Neural progenitor cell (in vitro differentiated cells): ENCODE results near the gene EFNA5. TPM values are rescaled to one million over a fixed set of nuclear protein-coding genes. Genes with fewer than 3 reads are reported as not detected.

Experiments
- DNase-seq: peaks from one replicate; pipeline ENCODE4 v3.0.0-alpha.2; 2016; ENCODE audit warnings: low spot score
- H2AFZ ChIP-seq: fragments of 200-600 bp; sonication (generic); replicated peaks from 2 replicates; pipeline ENCODE4 v1.6.1; 2016; ENCODE audit warnings: antibody characterized with exemption
- H3F3A ChIP-seq: fragments of 200-600 bp; sonication (generic); 2 replicates; pipeline ENCODE4 v1.6.1; 2016; ENCODE audit warnings: antibody characterized with exemption, low read depth
- H3K27ac ChIP-seq: fragments of 200-600 bp; sonication (generic); 2 replicates; pipeline ENCODE4 v1.5.1; 2016; ENCODE audit warnings: mild to moderate bottlenecking
- H3K27me3 ChIP-seq: fragments of 200-600 bp; sonication (generic); 2 replicates; pipeline ENCODE4 v1.6.1; 2016; ENCODE audit warnings: mild to moderate bottlenecking, moderate library complexity
- H3K36me3 ChIP-seq: fragments of 200-600 bp; sonication (generic); 2 replicates; pipeline ENCODE4 v1.5.1; 2016
- H3K4me1 ChIP-seq: fragments of 200-600 bp; sonication (generic); 2 replicates; pipeline ENCODE4 v1.6.1; 2016; ENCODE audit warnings: mixed run types
- H3K4me2 ChIP-seq: fragments of 200-600 bp; sonication (generic); 2 replicates; pipeline ENCODE4 v1.6.1; 2016
- H3K4me3 ChIP-seq: fragments of 200-600 bp; sonication (generic); 2 replicates; pipeline ENCODE4 v1.5.1; 2016
- H3K79me2 ChIP-seq: fragments of 200-600 bp; sonication (generic); 2 replicates; pipeline ENCODE4 v1.6.1; 2016; ENCODE audit warnings: low read depth
- H3K9ac ChIP-seq: fragments of 200-600 bp; sonication (generic); 2 replicates; pipeline ENCODE4 v1.6.1; 2016
- H3K9me3 ChIP-seq: fragments of 200-600 bp; sonication (generic); 2 replicates; pipeline ENCODE4 v1.5.1; 2016; ENCODE audit warnings: low read depth
- H4K20me1 ChIP-seq: fragments of 200-600 bp; sonication (generic); 2 replicates; pipeline ENCODE4 v1.6.1; 2016; ENCODE audit warnings: low read depth
- H3K27ac Mint-ChIP-seq: 3 replicates; pipeline ENCODE4 v1.8.0; 2021; ENCODE audit warnings: mixed read lengths
- H3K27me3 Mint-ChIP-seq: 2 replicates; pipeline ENCODE4 v1.8.0; 2022; ENCODE audit warnings: low read depth, mild to moderate bottlenecking, inconsistent platforms, moderate library complexity, mixed read lengths; ENCODE audit not compliant: insufficient read depth
- H3K36me3 Mint-ChIP-seq: 3 replicates; pipeline ENCODE4 v1.8.0; 2021; ENCODE audit warnings: mixed read lengths
- H3K4me1 Mint-ChIP-seq: 3 replicates; pipeline ENCODE4 v1.8.0; 2021; ENCODE audit warnings: mixed read lengths
- H3K4me3 Mint-ChIP-seq: 3 replicates; pipeline ENCODE4 v1.8.0; 2021; ENCODE audit warnings: mild to moderate bottlenecking, moderate library complexity, mixed read lengths
- H3K9me3 Mint-ChIP-seq: 3 replicates; pipeline ENCODE4 v1.8.0; 2020; ENCODE audit warnings: mixed read lengths
- EZH2 ChIP-seq: fragments of 200-600 bp; sonication (generic); IDR thresholded peaks from 2 replicates; pipeline ENCODE4 v1.6.1; 2017; ENCODE audit warnings: antibody characterized with exemption, mild to moderate bottlenecking, moderate library complexity
- EZH2phosphoT487 ChIP-seq: fragments of 200-600 bp; sonication (generic); IDR thresholded peaks from 2 replicates; pipeline ENCODE4 v1.6.1; 2017; ENCODE audit warnings: antibody characterized with exemption
- total RNA-seq: library from RNA; depleted of rRNA; stranded (reverse); fragments of >200 nt; gene quantifications from 2 replicates; pipeline ENCODE4 v1.2.3, GENCODE V29; 2015; ENCODE audit warnings: low replicate concordance
- TF ChIP-seq, protein P1 (sequence below): fragments of 200-600 bp; sonication (generic); IDR thresholded peaks from 2 replicates; pipeline ENCODE4 v1.5.1; 2017; ENCODE audit warnings: antibody characterized with exemption, mild to moderate bottlenecking

The EFNA5 gene
- total RNA-seq, 1 donor from 2014 or later = 105 TPM

DNA sequence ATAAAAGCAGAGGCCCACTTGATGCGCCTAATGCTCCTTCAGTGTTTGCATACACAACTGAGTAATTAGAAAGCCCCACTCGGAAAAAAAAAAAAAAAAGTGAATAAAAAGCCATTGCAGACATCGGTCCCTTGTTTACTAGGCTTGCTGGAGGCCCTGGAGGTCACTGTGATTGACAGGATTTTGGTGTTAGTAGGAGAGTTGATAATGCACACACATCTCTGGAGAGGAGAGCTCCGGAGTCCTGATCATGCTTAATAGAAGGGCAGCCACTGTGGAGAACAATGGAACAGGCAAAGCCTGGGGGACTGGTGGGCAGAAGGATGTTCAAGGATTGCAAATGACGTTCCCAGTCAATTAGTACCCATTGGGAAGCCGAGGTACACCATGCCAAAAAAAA, 152.5 kb downstream of the EFNA5 start:
- no peak overlapping the region for H3K9ac ChIP-seq
- peak overlapping the region; percentile 0 for H3K4me3 ChIP-seq
- H3K27me3 ChIP-seq = no peaks in the 10 kb centered on the region
- peak overlapping the region; percentile 66 for H3K27ac ChIP-seq
- H3K9me3 Mint-ChIP-seq = no peaks in the 10 kb centered on the region
- peaks cover 8% of the 10 kb centered on the region for H3K36me3 ChIP-seq
- peaks cover 100% of the 10 kb centered on the region for H4K20me1 ChIP-seq
- H3K27me3 Mint-ChIP-seq = no peaks in the 10 kb centered on the region
- H3K4me2 ChIP-seq = peak overlapping the region; percentile 40
- H3K4me3 Mint-ChIP-seq = peak overlapping the region; percentile 22
- no peak overlapping the region for H2AFZ ChIP-seq
- H3K9me3 ChIP-seq = no peaks in the 10 kb centered on the region
- H3K4me1 Mint-ChIP-seq = peaks cover 73% of the 10 kb centered on the region
- peak overlapping the region; percentile 3 for H3K27ac Mint-ChIP-seq
- peaks cover 64% of the 10 kb centered on the region for H3F3A ChIP-seq
- peaks cover 15% of the 10 kb centered on the region for H3K36me3 Mint-ChIP-seq
- peaks cover 100% of the 10 kb centered on the region for H3K79me2 ChIP-seq
- peaks cover 72% of the 10 kb centered on the region for H3K4me1 ChIP-seq
- DNase-seq = peak; percentile 31
- no peak for TF ChIP-seq EZH2phosphoT487
- TF ChIP-seq, protein P1, sequence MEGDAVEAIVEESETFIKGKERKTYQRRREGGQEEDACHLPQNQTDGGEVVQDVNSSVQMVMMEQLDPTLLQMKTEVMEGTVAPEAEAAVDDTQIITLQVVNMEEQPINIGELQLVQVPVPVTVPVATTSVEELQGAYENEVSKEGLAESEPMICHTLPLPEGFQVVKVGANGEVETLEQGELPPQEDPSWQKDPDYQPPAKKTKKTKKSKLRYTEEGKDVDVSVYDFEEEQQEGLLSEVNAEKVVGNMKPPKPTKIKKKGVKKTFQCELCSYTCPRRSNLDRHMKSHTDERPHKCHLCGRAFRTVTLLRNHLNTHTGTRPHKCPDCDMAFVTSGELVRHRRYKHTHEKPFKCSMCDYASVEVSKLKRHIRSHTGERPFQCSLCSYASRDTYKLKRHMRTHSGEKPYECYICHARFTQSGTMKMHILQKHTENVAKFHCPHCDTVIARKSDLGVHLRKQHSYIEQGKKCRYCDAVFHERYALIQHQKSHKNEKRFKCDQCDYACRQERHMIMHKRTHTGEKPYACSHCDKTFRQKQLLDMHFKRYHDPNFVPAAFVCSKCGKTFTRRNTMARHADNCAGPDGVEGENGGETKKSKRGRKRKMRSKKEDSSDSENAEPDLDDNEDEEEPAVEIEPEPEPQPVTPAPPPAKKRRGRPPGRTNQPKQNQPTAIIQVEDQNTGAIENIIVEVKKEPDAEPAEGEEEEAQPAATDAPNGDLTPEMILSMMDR = no peak

DNA sequence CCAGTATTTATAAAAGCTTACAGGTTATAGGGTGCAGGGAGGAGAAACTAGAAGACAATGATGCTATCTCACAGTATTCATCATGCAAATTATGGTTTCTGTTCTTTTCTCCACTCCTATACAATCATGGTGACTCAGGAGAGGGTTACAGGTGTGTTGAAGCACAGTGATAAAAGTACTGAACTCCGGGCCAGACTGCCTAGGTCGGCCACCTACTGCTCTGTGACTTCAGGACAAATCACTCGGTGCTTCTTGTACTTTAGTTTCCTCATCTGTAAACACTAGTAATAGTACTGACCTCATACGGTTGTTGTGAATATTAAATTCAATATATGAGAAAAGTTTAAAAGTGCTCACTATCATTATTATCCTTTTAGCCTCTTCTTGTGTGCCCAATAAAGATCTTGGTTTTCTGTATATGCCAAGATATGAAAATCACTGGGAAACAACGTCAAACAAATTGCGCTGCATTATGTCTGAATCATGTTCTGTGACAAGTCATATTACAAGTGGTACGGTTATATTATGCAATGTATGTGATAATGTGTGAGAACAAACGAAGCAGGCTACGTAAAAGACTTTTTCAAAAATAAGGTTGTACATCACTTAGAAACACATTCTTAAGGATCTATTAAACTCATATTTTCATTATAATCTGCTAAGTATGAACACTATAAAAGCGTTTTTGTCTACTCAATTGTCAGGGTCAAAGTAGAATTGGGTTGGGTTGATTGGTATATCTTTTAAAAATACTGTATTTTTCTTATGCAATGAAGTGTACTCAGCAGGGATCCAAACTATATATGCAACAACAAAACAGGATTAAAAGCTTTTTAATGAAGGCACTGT, 153.3 kb downstream of the EFNA5 start:
- H2AFZ ChIP-seq = no peak overlapping the region
- peaks cover 72% of the 10 kb centered on the region for H3K4me1 ChIP-seq
- H3K79me2 ChIP-seq = peaks cover 100% of the 10 kb centered on the region
- H3K27me3 Mint-ChIP-seq = no peaks in the 10 kb centered on the region
- peaks cover 9% of the 10 kb centered on the region for H3K36me3 Mint-ChIP-seq
- peaks cover 8% of the 10 kb centered on the region for H3K36me3 ChIP-seq
- no peak overlapping the region for H3K27ac Mint-ChIP-seq
- no peaks in the 10 kb centered on the region for H3K9me3 Mint-ChIP-seq
- no peaks in the 10 kb centered on the region for H3K9me3 ChIP-seq
- H3K4me3 Mint-ChIP-seq = no peak overlapping the region
- H3K4me2 ChIP-seq = no peak overlapping the region
- no peak overlapping the region for H3K4me3 ChIP-seq
- H3F3A ChIP-seq = peaks cover 64% of the 10 kb centered on the region
- no peak for DNase-seq
- H3K27me3 ChIP-seq = no peaks in the 10 kb centered on the region
- H3K27ac ChIP-seq = no peak overlapping the region
- no peak for TF ChIP-seq EZH2
- TF ChIP-seq EZH2phosphoT487 = no peak
- TF ChIP-seq, protein P1 = no peak
- peaks cover 100% of the 10 kb centered on the region for H4K20me1 ChIP-seq
- H3K9ac ChIP-seq = no peak overlapping the region
- peaks cover 74% of the 10 kb centered on the region for H3K4me1 Mint-ChIP-seq

DNA sequence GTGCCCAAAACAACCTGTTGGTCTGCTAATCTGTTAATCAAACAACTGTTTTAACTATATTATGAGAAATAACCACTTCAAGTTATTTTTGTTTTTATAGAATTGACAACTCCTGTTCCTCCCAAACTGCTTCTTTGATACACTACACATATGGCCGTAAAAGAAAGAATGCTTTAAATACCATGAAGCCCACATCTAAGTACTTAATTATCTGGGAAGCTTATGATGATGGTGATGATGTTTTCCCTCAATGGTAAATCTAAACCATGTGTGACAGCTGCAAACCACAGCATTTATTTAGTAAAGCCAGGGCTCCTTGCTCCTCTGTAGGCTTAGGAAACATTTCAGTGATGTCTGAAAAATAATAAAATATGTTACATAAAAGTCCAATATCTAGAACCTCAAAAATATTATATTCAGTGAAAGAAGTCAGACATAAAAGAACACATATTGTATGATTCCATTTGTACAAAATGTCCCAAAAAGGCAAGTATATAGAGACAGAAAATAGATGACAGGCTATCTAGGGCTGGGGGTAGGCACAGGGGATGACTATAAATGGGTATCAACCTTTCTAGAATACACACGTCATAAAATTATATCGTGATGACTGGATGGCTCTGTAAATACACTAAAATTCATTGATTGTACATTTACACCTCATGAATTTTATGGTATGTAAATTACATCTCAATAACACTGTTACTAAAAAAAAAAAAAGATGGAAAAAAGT, 154.1 kb downstream of the EFNA5 start:
- no peak overlapping the region for H3K27ac Mint-ChIP-seq
- H3K36me3 Mint-ChIP-seq = peaks cover 9% of the 10 kb centered on the region

More for the DNA sequence above, 154.1 kb downstream of the EFNA5 start:
- TF ChIP-seq, protein P1 = no peak
- no peak for TF ChIP-seq EZH2
- no peak for DNase-seq
- Histone ChIP-seq H3K9me3 (no peaks in the 10 kb centered on the region), H2AFZ (no peak overlapping the region), H3K4me1 (peaks cover 72% of the 10 kb centered on the region), H3K27me3 (no peaks in the 10 kb centered on the region), H4K20me1 (peaks cover 100% of the 10 kb centered on the region), H3K9ac (no peak overlapping the region), H3K4me3 (no peak overlapping the region), H3K79me2 (peaks cover 100% of the 10 kb centered on the region), H3F3A (peaks cover 65% of the 10 kb centered on the region), H3K27ac (no peak overlapping the region), H3K4me2 (no peak overlapping the region), H3K36me3 (peaks cover 8% of the 10 kb centered on the region)
- Mint-ChIP-seq H3K4me3 (no peak overlapping the region), H3K9me3 (no peaks in the 10 kb centered on the region), H3K4me1 (peaks cover 80% of the 10 kb centered on the region), H3K27me3 (no peaks in the 10 kb centered on the region)
